ENCODE measurements around the gene TUB. TPM values are rescaled to one million over a fixed set of nuclear protein-coding genes. Genes with fewer than 3 reads are reported as not detected.

TUB gene
- total and polyA plus RNA-seq, 2 of the 8 experiments (the other 6 are each of a cell fraction or from before 2014, with no cell fraction given) = 15.3 to 31.3 TPM

DNA sequence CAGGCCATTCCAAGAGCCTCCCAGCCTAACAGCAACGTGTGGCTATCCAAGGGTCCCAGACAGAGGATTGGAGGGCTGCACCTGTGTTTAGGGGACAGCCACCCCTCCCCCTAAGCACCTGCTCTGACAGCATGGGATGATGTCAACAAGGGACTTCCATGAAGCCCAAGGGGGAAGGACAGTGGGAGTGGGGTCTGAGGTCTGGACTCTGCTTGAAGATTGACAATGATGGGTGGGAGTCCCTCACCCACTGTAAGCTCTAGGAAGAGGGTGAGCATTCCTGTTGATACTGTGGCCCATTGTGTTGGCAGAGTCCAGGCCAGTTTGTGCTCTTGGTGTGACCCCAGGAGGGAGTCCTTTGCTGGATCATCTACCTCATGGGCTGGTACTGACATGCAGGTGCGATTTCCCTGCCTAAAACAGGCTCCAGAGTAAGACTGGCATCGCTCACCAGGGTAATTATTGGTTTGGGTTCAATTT is 46.9 kb upstream of the TUB start:
- H3K9me3 ChIP-seq (ENCODE audit: insufficient read depth in 2 of 2, low read depth in 1 of 2, low read length in 1 of 2) = no peaks in the 10 kb centered on the region
- no peak overlapping the region for H4K8ac ChIP-seq (ENCODE audit: extremely low read depth, insufficient read depth, low read length)
- H2BK12ac ChIP-seq (ENCODE audit: low read depth, low read length) = no peak overlapping the region
- H3K4me3 ChIP-seq (ENCODE audit: extremely low read depth in 1 of 4, insufficient read depth in 2 of 4, low read depth in 3 of 4, low read length in 4 of 4) = no peak overlapping the region
- DNase-seq (ENCODE audit: low read depth in 1 of 2, low spot score in 2 of 2) (peak in 1 of 2 experiments; percentile 41), FAIRE-seq (no peak)
- H2BK15ac ChIP-seq (ENCODE audit: low read length) = peak overlapping the region; percentile 23; the same call in 1 of the 2 replicates
- no peaks in the 10 kb centered on the region for H3K79me1 ChIP-seq (ENCODE audit: low read depth, low read length)
- H3K4ac ChIP-seq (replicated peaks; ENCODE audit: insufficient read length, low read depth, low read length) = no peak overlapping the region
- H3K23ac ChIP-seq (ENCODE audit: insufficient read length) = no peak overlapping the region
- H3K18ac ChIP-seq (ENCODE audit: extremely low read depth, low read length) = no peak overlapping the region
- H3K36me3 ChIP-seq (ENCODE audit: control insufficient read depth in 2 of 4, insufficient read depth in 4 of 4, low read length in 3 of 4) = no peaks in the 10 kb centered on the region
- ChIA-PET POLR2A (ENCODE audit: partially characterized antibody) (interaction anchor here (1.1 to 2.0 kb wide), 5 partner anchors 12 to 62 kb away, joined by 3 to 8 read pairs (median 5); no protein-coding TSS in a partner anchor), CTCF (ENCODE audit: partially characterized antibody) (interaction anchor here (1.2 to 31.7 kb wide), 21 partner anchors 8 to 1071 kb away, joined by 3 to 1283 read pairs (median 13); partner anchors contain the start of gene TUB)
- no peak overlapping the region for H2BK20ac ChIP-seq (ENCODE audit: low read length)
- no peak overlapping the region for H4K91ac ChIP-seq (replicated peaks; ENCODE audit: insufficient read length, low read length)
- no peak overlapping the region for H3K4me2 ChIP-seq (ENCODE audit: insufficient read depth in 1 of 2, low read depth in 2 of 2, low read length in 2 of 2)
- 85% methylated on average over 3 of the region's 3 CpGs; no CpG with 5 or more reads in 1 of the 2 experiments for WGBS, 2 experiments (ENCODE audit: extremely low coverage in 1 of 2, insufficient coverage in 1 of 2, insufficient read length in 1 of 2, insufficient replicate concordance in 2 of 2, low coverage in 1 of 2, low lambda C conversion rate in 2 of 2, missing lambda C conversion rate in 1 of 2)
- H3K14ac ChIP-seq (ENCODE audit: insufficient read length) = no peak overlapping the region
- no peak overlapping the region for H2AFZ ChIP-seq (ENCODE audit: low read length)
- no peaks in the 10 kb centered on the region for H4K20me1 ChIP-seq (replicated peaks in 1 of 2; ENCODE audit: control insufficient read depth in 1 of 2, insufficient read depth in 2 of 2, low read length in 2 of 2)
- no peak overlapping the region for H4K5ac ChIP-seq (ENCODE audit: insufficient read length, low read depth, low read length)
- H3K27me3 ChIP-seq (replicated peaks in 1 of 4; ENCODE audit: control insufficient read depth in 3 of 4, extremely low read depth in 1 of 4, insufficient read depth in 3 of 4, low read length in 3 of 4) = peaks cover 0 to 14% (median 6%) of the 10 kb centered on the region in 4 experiments; a peak in 5 of 7 replicates
- no peaks in the 10 kb centered on the region for H3K23me2 ChIP-seq (ENCODE audit: low read depth, low read length)
- no peak overlapping the region for H2AK5ac ChIP-seq (ENCODE audit: low read depth, low read length)
- no peak overlapping the region for H2BK5ac ChIP-seq (ENCODE audit: low read depth, low read length)
- no peak overlapping the region for H3K9ac ChIP-seq (replicated peaks in 1 of 4; ENCODE audit: extremely low read depth in 1 of 4, low read depth in 3 of 4, low read length in 3 of 4)
- no peak overlapping the region for H3K27ac ChIP-seq (ENCODE audit: low read depth, low read length)
- H3K4me1 ChIP-seq (replicated peaks in 1 of 4; ENCODE audit: control insufficient read depth in 3 of 4, insufficient read depth in 4 of 4, low read length in 3 of 4) = peaks cover 0 to 13% (median 4%) of the 10 kb centered on the region in 4 experiments; a peak in 5 of 7 replicates
- H3K79me2 ChIP-seq (ENCODE audit: control insufficient read depth in 1 of 2, insufficient read depth in 2 of 2, low read length in 2 of 2) = no peaks in the 10 kb centered on the region
- no peak overlapping the region for H2BK120ac ChIP-seq (replicated peaks; ENCODE audit: low read depth, low read length)
- H3K56ac ChIP-seq (replicated peaks; ENCODE audit: insufficient read length, low read depth, low read length) = no peak overlapping the region
- TF ChIP-seq CEBPB (IDR thresholded peaks at IDR 0.05; ENCODE audit: low read depth, low read length) (no peak), TAF1 (IDR thresholded peaks at IDR 0.05; ENCODE audit: low read depth, low read length) (no peak), POU5F1 (IDR thresholded peaks at IDR 0.05; ENCODE audit: low read depth, low read length) (no peak), RAD21 (IDR thresholded peaks at IDR 0.05 in 1 of 2, conservative IDR thresholded peaks at IDR 0.05 in 1 of 2; ENCODE audit: low read depth in 2 of 2, low read length in 2 of 2) (no peak), KDM1A (IDR thresholded peaks at IDR 0.05; ENCODE audit: borderline replicate concordance, low read length) (no peak)
